HL-60 (cell line): ENCODE measurements around the gene NODAL.

Source experiments
- DNase-seq, 2 experiments: peaks; one replicate each; pipeline ENCODE4 v3.0.0-alpha.2; 2010 to 2020; ENCODE audit warnings: low read depth in 1 of 2, low spot score in 1 of 2
- H3K27ac ChIP-seq: fragments of 250-450 bp; sonication (Bioruptor Pico); replicated peaks from 2 replicates; pipeline ENCODE4 v1.5.1; 2020; ENCODE audit warnings: mild to moderate bottlenecking, moderate library complexity
- H3K27me3 ChIP-seq: fragments of 250-450 bp; sonication (Bioruptor Pico); 2 replicates; pipeline ENCODE4 v1.5.1; 2021; ENCODE audit warnings: mild to moderate bottlenecking, moderate library complexity; ENCODE audit not compliant: insufficient read depth, poor library complexity, severe bottlenecking
- H3K4me3 ChIP-seq: replicated peaks from 2 replicates; pipeline ENCODE4 v1.5.1; 2011; ENCODE audit warnings: mild to moderate bottlenecking, control low read depth, low read length; ENCODE audit not compliant: insufficient read depth
- GABPA ChIP-seq: IDR thresholded peaks from 2 replicates; pipeline ENCODE4 v1.6.1; 2012; ENCODE audit warnings: low read depth
- POLR2AphosphoS5 ChIP-seq: IDR thresholded peaks from 2 replicates; pipeline ENCODE4 v1.6.1; 2012; ENCODE audit warnings: low read depth
- REST ChIP-seq: IDR thresholded peaks from 2 replicates; pipeline ENCODE4 v1.6.1; 2012; ENCODE audit warnings: low read depth; ENCODE audit not compliant: insufficient replicate concordance
- SPI1 ChIP-seq: IDR thresholded peaks from 2 replicates; pipeline ENCODE4 v1.6.1; 2012; ENCODE audit warnings: low read depth, mild to moderate bottlenecking, borderline replicate concordance
- TF ChIP-seq, protein P1 (sequence below): IDR thresholded peaks from one replicate; pipeline ENCODE4 v1.5.1; 2011; ENCODE audit warnings: low read length, control low read depth, inconsistent platforms; ENCODE audit not compliant: insufficient read depth

The NODAL gene

GRCh38 chr10:70457759-70458305 is 16.4 kb upstream of the NODAL start:
- Histone ChIP-seq H3K27ac (no peak overlapping the region), H3K27me3 (peaks cover 13% of the 10 kb centered on the region), H3K4me3 (no peak overlapping the region)
- TF ChIP-seq, protein P1, sequence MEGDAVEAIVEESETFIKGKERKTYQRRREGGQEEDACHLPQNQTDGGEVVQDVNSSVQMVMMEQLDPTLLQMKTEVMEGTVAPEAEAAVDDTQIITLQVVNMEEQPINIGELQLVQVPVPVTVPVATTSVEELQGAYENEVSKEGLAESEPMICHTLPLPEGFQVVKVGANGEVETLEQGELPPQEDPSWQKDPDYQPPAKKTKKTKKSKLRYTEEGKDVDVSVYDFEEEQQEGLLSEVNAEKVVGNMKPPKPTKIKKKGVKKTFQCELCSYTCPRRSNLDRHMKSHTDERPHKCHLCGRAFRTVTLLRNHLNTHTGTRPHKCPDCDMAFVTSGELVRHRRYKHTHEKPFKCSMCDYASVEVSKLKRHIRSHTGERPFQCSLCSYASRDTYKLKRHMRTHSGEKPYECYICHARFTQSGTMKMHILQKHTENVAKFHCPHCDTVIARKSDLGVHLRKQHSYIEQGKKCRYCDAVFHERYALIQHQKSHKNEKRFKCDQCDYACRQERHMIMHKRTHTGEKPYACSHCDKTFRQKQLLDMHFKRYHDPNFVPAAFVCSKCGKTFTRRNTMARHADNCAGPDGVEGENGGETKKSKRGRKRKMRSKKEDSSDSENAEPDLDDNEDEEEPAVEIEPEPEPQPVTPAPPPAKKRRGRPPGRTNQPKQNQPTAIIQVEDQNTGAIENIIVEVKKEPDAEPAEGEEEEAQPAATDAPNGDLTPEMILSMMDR, result no peak
- TF ChIP-seq REST, result no peak
- no peak for TF ChIP-seq GABPA
- TF ChIP-seq SPI1, result no peak
- TF ChIP-seq POLR2AphosphoS5, result no peak
- no peak for DNase-seq

GRCh38 chr10:70456164-70456563 is 14.7 kb upstream of the NODAL start:
- H3K27me3 ChIP-seq, result peaks cover 13% of the 10 kb centered on the region
- DNase-seq, result no peak
- H3K4me3 ChIP-seq, result no peak overlapping the region
- no peak overlapping the region for H3K27ac ChIP-seq
- TF ChIP-seq, protein P1, result no peak
- TF ChIP-seq GABPA (no peak), REST (no peak), SPI1 (no peak), POLR2AphosphoS5 (no peak)

DNA sequence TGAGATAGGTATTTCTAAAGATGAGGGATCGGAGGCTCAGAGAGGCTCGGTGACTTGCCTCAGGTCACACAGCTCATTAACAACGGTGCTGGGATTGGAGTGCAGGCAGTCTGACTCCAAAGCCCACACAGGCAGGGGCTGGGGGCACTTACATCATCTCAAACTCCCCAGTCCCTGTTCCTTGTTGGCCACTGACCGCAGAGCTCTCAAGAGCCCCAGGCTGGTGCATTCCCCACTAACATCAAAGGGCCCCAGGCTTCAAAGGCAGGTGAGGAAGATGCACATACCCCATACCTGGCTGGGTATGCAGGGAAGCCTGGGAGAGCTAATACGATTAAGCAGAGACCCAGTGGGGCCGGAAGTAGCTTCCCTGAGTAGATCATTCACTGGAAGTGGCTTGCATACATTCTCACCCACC is 13.7 kb upstream of the NODAL start:
- Histone ChIP-seq H3K4me3 (no peak overlapping the region), H3K27me3 (peaks cover 13% of the 10 kb centered on the region), H3K27ac (no peak overlapping the region)
- no peak for TF ChIP-seq GABPA
- TF ChIP-seq POLR2AphosphoS5, result no peak
- TF ChIP-seq, protein P1, result no peak
- no peak for TF ChIP-seq REST
- TF ChIP-seq SPI1, result no peak
- DNase-seq, result no peak
